Ovary (tissue), 9 donors: ENCODE measurements around the gene CDH23. TPM values are rescaled to one million over a fixed set of nuclear protein-coding genes. Genes with fewer than 3 reads are reported as not detected.

Source experiments
- DNase-seq, 5 donors: peaks; one replicate each; pipeline ENCODE4 v3.0.0-alpha.2; 2019 to 2020
- H3K27ac ChIP-seq, 2 donors: fragments of 200-600 bp; one replicate each; pipeline versions ENCODE4 v1.5.1 to v1.8.0; 2019 to 2022
- H3K27me3 ChIP-seq: fragments of 200-600 bp; one replicate; pipeline ENCODE4 v1.8.0; 2022
- H3K36me3 ChIP-seq: fragments of 200-600 bp; sonication (generic); one replicate; pipeline ENCODE4 v1.5.1; 2019
- H3K4me1 ChIP-seq: one replicate; pipeline ENCODE4 v1.8.1; 2013; ENCODE audit warnings: mild to moderate bottlenecking, moderate library complexity; ENCODE audit not compliant: insufficient read depth
- H3K4me3 ChIP-seq: fragments of 200-600 bp; sonication (generic); one replicate; pipeline ENCODE4 v1.5.1; 2017
- H3K9me3 ChIP-seq, 2 donors: fragments of 200-600 bp in 1 of 2; sonication (generic) in 1 of 2; one replicate each; pipeline versions ENCODE4 v1.5.1 to v1.8.1; 2013 to 2019; ENCODE audit warnings: mild to moderate bottlenecking in 1 of 2, moderate library complexity in 1 of 2
- EP300 ChIP-seq: sonication (generic); formaldehyde crosslinking; IDR thresholded peaks from one replicate; pipeline ENCODE4 v1.6.1; 2017; ENCODE audit warnings: antibody characterized with exemption
- POLR2A ChIP-seq: fragments of 450-650 bp; IDR thresholded peaks from one replicate; pipeline ENCODE4 v1.6.1; 2017; ENCODE audit warnings: antibody characterized with exemption, mild to moderate bottlenecking, moderate library complexity
- WGBS, 3 donors: extraction: QIAGEN DNeasy Blood & Tissue Kit in 1 of 3; methylation state at CpG; one replicate each; pipeline versions ENCODE4 v1.1.5 to v1.1.7; 2013 to 2017; 5-methylcytosine and 5-hydroxymethylcytosine counted together
- intact Hi-C, 4 donors: fragments of 100-400 bp; cut with DNase I; formaldehyde crosslinking; loops; one replicate each; pipeline versions ENCODE4 v1.11.0 to v1.15.1; 2022 to 2023
- polyA plus RNA-seq, 2 donors: library from polyadenylated mRNA; stranded (reverse); fragments of 200-250 nt in 1 of 2; fragments of 350-450 nt in 1 of 2; fragmentation: Illumina TruSeq in 1 of 2; extraction: RNeasy Lipid Tissue Mini Kit (QIAGEN cat#74804) in 1 of 2; gene quantifications; one replicate each; pipeline ENCODE4 v1.2.3, GENCODE V29; 2013 to 2014
- total RNA-seq, 7 donors: library from RNA; depleted of rRNA in 2 of 7; stranded (reverse); fragments of >200 nt in 2 of 7; fragmentation: NEBNext Ultra II Directional in 3 of 7; extraction: Animal tissue kit (Norgen Biotek cat#: 25700) in 3 of 7; gene quantifications; one replicate each; pipeline versions ENCODE4 v1.1.0 to v1.2.4, GENCODE V29; 2016 to 2023
- TF ChIP-seq, protein P1 (sequence below), 3 donors: fragments of 450-650 bp in 2 of 3; fragments of 200-600 bp in 1 of 3; IDR thresholded peaks; one replicate each; pipeline versions ENCODE4 v1.5.1 to v1.8.0; 2016 to 2022; ENCODE audit warnings: antibody characterized with exemption in 3 of 3, mild to moderate bottlenecking in 1 of 3
- donor health status: DM: no; HTN: no; CAD: no; lungs with moderate emphysema.
- donor health status: DM: no; HTN: no; CAD: no.
- donor health status: Bipolar disorder and iron deficiency.
- donor health status: DM: yes; HTN: yes; CAD: no.
- donor health status: DM: no; HTN: no; CAD: no.
- donor health status: DM: yes; HTN: yes; CAD: no.

The CDH23 gene
- total and polyA plus RNA-seq, 9 donors = 7.5 to 108 (median 39.1) TPM

DNA sequence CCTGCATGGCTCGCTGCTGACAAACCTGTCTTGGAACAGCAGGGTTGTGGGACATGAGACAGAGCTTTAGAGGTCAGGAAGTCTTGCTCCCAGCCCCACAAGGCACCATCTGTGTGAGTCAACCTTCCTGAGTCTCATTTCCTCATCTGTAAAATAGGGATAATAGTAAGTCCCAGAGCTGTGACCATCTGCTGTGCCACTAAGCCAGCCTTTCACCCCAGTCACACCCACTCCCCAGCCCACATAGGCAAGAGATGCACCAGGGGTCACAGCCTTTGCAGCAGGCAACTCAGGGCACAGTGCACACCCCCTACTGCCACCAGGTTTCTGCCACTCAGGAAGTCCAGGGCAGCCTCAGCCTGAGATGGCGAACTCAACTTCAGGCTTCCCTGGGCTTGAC lies 29.4 kb upstream of the CDH23 start:
- Histone ChIP-seq H3K36me3 (no peaks in the 10 kb centered on the region), H3K27me3 (no peaks in the 10 kb centered on the region), H3K9me3 (no peaks in the 10 kb centered on the region), H3K4me3 (no peak overlapping the region), H3K4me1 (no peaks in the 10 kb centered on the region), H3K27ac (no peak overlapping the region)
- no peak for DNase-seq
- WGBS, 3 donors = 74 to 95% (median 88%) methylated on average over 2 of the region's 2 CpGs
- intact Hi-C loops = no loop called here
- TF ChIP-seq EP300 (no peak), POLR2A (no peak)
- TF ChIP-seq, protein P1, sequence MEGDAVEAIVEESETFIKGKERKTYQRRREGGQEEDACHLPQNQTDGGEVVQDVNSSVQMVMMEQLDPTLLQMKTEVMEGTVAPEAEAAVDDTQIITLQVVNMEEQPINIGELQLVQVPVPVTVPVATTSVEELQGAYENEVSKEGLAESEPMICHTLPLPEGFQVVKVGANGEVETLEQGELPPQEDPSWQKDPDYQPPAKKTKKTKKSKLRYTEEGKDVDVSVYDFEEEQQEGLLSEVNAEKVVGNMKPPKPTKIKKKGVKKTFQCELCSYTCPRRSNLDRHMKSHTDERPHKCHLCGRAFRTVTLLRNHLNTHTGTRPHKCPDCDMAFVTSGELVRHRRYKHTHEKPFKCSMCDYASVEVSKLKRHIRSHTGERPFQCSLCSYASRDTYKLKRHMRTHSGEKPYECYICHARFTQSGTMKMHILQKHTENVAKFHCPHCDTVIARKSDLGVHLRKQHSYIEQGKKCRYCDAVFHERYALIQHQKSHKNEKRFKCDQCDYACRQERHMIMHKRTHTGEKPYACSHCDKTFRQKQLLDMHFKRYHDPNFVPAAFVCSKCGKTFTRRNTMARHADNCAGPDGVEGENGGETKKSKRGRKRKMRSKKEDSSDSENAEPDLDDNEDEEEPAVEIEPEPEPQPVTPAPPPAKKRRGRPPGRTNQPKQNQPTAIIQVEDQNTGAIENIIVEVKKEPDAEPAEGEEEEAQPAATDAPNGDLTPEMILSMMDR (IDR thresholded peaks at IDR 0.05) = no peak

DNA sequence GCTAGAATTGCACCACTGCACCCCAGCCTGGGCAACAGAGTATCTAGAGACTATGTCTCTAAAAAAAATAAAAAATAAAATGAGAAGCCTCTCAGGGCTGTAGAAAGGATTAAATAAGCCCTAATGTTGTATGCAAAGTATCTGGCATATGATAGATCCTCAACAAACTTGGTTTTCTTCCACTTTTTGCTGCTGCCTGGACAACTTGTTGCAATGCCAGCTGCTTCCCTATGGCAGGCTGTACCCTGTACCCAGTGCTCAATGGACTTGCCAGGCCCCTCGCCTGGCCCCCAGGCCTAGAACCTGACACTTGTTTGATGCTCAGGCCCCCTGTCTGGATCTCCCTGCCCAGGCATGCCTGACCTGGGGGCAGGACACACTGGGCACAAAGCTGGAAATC lies 28.5 kb upstream of the CDH23 start:
- no peak for DNase-seq
- H3K36me3 ChIP-seq = no peaks in the 10 kb centered on the region
- WGBS, 3 donors = 98 to 100% (median 100%) methylated on average over 1 of the region's 1 CpG

DNA sequence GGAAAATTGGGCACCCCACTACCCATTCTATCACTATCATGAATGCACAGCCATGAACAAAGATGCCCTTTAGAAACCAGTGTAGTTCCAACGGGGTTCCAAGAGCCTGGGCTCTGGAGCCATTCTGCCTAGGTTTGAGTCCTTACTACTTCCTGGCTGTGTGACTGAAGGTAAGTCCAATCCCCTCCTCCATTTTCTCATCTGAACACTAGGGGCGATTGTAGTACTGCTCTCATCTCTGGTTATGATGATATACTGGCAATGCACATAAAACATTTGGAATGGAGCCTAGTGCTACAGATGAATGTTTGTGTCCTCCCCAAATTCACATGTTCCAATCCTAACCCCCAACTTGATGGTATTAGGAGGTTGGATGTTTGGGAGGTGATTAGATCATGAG lies 28.1 kb upstream of the CDH23 start:
- Histone ChIP-seq H3K36me3 (no peaks in the 10 kb centered on the region), H3K4me1 (no peaks in the 10 kb centered on the region), H3K9me3 (no peaks in the 10 kb centered on the region), H3K4me3 (no peak overlapping the region), H3K27ac (no peak overlapping the region), H3K27me3 (no peaks in the 10 kb centered on the region)
- intact Hi-C loops = loop anchor here in 1 of 4 donors (2.0 kb wide), 1 partner anchor 20 kb away; no protein-coding TSS in a partner anchor
- DNase-seq = no peak
- WGBS, 3 donors = 60 to 70% (median 69%) methylated on average over 2 of the region's 2 CpGs
- TF ChIP-seq EP300 (no peak), POLR2A (no peak)
- TF ChIP-seq, protein P1 (IDR thresholded peaks at IDR 0.05) = no peak

More for the DNA sequence above, 28.5 kb upstream of the CDH23 start:
- Histone ChIP-seq H3K27me3 (no peaks in the 10 kb centered on the region), H3K9me3 (no peaks in the 10 kb centered on the region), H3K27ac (no peak overlapping the region), H3K4me1 (no peaks in the 10 kb centered on the region), H3K4me3 (no peak overlapping the region)
- no peak for TF ChIP-seq EP300
- intact Hi-C loops = loop anchor here in 1 of 4 donors (2.0 kb wide), 1 partner anchor 19 kb away; no protein-coding TSS in a partner anchor

DNA sequence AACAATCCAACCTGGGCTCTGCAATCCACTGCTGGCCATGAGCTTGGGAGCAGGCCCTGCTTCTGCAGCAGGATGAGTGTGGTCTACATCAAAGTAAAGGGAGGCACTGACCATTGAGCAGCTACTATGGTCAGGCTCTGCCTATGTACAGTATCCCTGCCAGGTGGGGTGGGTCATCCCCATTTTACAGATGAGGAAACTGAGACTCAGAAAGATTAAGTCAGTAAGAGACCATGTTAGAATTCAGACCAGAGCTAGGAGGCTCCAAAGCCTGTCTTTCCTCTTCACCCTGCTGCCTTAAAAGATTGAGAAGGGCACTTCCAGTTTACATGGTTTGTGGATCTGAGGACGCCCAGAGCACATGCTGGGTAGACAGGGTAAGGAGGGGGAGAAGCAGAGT lies 27.1 kb upstream of the CDH23 start:
- 75 to 90% (median 78%) methylated on average over 1 of the region's 1 CpG for WGBS, 3 donors
- Histone ChIP-seq H3K36me3 (no peaks in the 10 kb centered on the region), H3K27ac (no peak overlapping the region), H3K4me3 (no peak overlapping the region), H3K4me1 (no peaks in the 10 kb centered on the region), H3K9me3 (no peaks in the 10 kb centered on the region), H3K27me3 (no peaks in the 10 kb centered on the region)
- intact Hi-C loops = loop anchor here in 2 of 4 donors (2.0 to 10.0 kb wide), 2 partner anchors 21 to 45 kb away; no protein-coding TSS in a partner anchor
- DNase-seq = no peak
- no peak for TF ChIP-seq POLR2A
- TF ChIP-seq, protein P1 (IDR thresholded peaks at IDR 0.05) = no peak
- no peak for TF ChIP-seq EP300

GRCh38 chr10:71370031-71370430 lies 26.7 kb upstream of the CDH23 start:
- 71 to 81% (median 79%) methylated on average over 3 of the region's 3 CpGs for WGBS, 3 donors
- H3K4me3 ChIP-seq = no peak overlapping the region
- no peaks in the 10 kb centered on the region for H3K36me3 ChIP-seq
- DNase-seq = no peak
- intact Hi-C loops = loop anchor here in 1 of 4 donors (10.0 kb wide), 1 partner anchor 45 kb away; no protein-coding TSS in a partner anchor
- H3K27me3 ChIP-seq = no peaks in the 10 kb centered on the region
- H3K27ac ChIP-seq = no peak overlapping the region
- TF ChIP-seq EP300 (no peak), POLR2A (no peak)
- TF ChIP-seq, protein P1 (IDR thresholded peaks at IDR 0.05) = no peak
- no peaks in the 10 kb centered on the region for H3K9me3 ChIP-seq
- H3K4me1 ChIP-seq = no peaks in the 10 kb centered on the region
